Smooth muscle cell (in vitro differentiated cells): ENCODE data around the gene ATG12. TPM values are rescaled to one million over a fixed set of nuclear protein-coding genes. Genes with fewer than 3 reads are reported as not detected.

Experiments used
- DNase-seq: peaks from one replicate; lab custom pipeline; 2025; ENCODE audit not compliant: unreplicated experiment; lab: John Stamatoyannopoulos, UW
- H2AFZ ChIP-seq: fragments of 200-600 bp; sonication (generic); 2 replicates; pipeline ENCODE4 v1.6.0; 2016; ENCODE audit warnings: antibody characterized with exemption, low read depth, mild to moderate bottlenecking
- H3F3A ChIP-seq: fragments of 200-600 bp; sonication (generic); 2 replicates; pipeline ENCODE4 v1.6.0; 2017; ENCODE audit warnings: antibody characterized with exemption, low read depth
- H3K27ac ChIP-seq: fragments of 200-600 bp; sonication (generic); 2 replicates; pipeline ENCODE4 v1.5.1; 2016; ENCODE audit warnings: low read depth, mild to moderate bottlenecking
- H3K27me3 ChIP-seq: fragments of 200-600 bp; sonication (generic); 2 replicates; pipeline ENCODE4 v1.6.1; 2016; ENCODE audit warnings: low read depth, mild to moderate bottlenecking
- H3K36me3 ChIP-seq: fragments of 200-600 bp; sonication (generic); 2 replicates; pipeline ENCODE4 v1.5.1; 2016; ENCODE audit warnings: low read depth
- H3K4me1 ChIP-seq: fragments of 200-600 bp; sonication (generic); 2 replicates; pipeline ENCODE4 v1.5.1; 2016; ENCODE audit warnings: low read depth
- H3K4me2 ChIP-seq: fragments of 200-600 bp; sonication (generic); 2 replicates; pipeline ENCODE4 v1.6.0; 2016; ENCODE audit warnings: mild to moderate bottlenecking
- H3K4me3 ChIP-seq: fragments of 200-600 bp; sonication (generic); 2 replicates; pipeline ENCODE4 v1.5.1; 2016; ENCODE audit warnings: mild to moderate bottlenecking
- H3K79me2 ChIP-seq: fragments of 200-600 bp; sonication (generic); 2 replicates; pipeline ENCODE4 v1.6.0; 2016; ENCODE audit warnings: low read depth, mild to moderate bottlenecking
- H3K9ac ChIP-seq: fragments of 200-600 bp; sonication (generic); 2 replicates; pipeline ENCODE4 v1.6.0; 2016; ENCODE audit warnings: low read depth
- H3K9me3 ChIP-seq: fragments of 200-600 bp; sonication (generic); replicated peaks from 2 replicates; pipeline ENCODE4 v1.5.1; 2016; ENCODE audit warnings: low read depth
- H4K20me1 ChIP-seq: fragments of 200-600 bp; sonication (generic); 2 replicates; pipeline ENCODE4 v1.6.0; 2016; ENCODE audit warnings: low read depth
- CTCF ChIP-seq: fragments of 200-600 bp; sonication (generic); IDR thresholded peaks from 2 replicates; pipeline ENCODE4 v1.5.1; 2017; ENCODE audit warnings: borderline replicate concordance, mild to moderate bottlenecking, antibody characterized with exemption; ENCODE audit not compliant: insufficient read depth, poor library complexity, severe bottlenecking
- WGBS: methylation state at CpG from one replicate; pipeline ENCODE4 v1.1.7; 2016; ENCODE audit warnings: low lambda C conversion rate; 5-methylcytosine and 5-hydroxymethylcytosine counted together
- polyA plus RNA-seq: library from polyadenylated mRNA; unstranded; fragments of >200 nt; fragmentation: Nextera tagmentation; extraction: Ambion mirVana; gene quantifications from 2 replicates; pipeline ENCODE4 v1.2.1, GENCODE V29; 2016
- total RNA-seq: library from RNA; depleted of rRNA; stranded (reverse); fragments of >200 nt; gene quantifications from 2 replicates; pipeline ENCODE4 v1.2.3, GENCODE V29; 2014

ATG12 gene
- total and polyA plus RNA-seq, 2 experiments from 2014 or later, result 58.6 to 139 TPM

- no peak overlapping the region for H3K9ac ChIP-seq
- no peak overlapping the region for H3K27ac ChIP-seq
- no peaks in the 10 kb centered on the region for H4K20me1 ChIP-seq
- H3K9me3 ChIP-seq, result peaks cover 6% of the 10 kb centered on the region
- H3K27me3 ChIP-seq, result no peaks in the 10 kb centered on the region
- no peak overlapping the region for H3K4me2 ChIP-seq
- H3K79me2 ChIP-seq, result peaks cover 3% of the 10 kb centered on the region
- H3K4me1 ChIP-seq, result no peaks in the 10 kb centered on the region
- WGBS, result 89% methylated on average over 1 of the region's 1 CpG
- no peak for DNase-seq
- no peak overlapping the region for H3K4me3 ChIP-seq
- H3F3A ChIP-seq, result no peaks in the 10 kb centered on the region
- no peak overlapping the region for H2AFZ ChIP-seq
- no peak for TF ChIP-seq CTCF
- no peaks in the 10 kb centered on the region for H3K36me3 ChIP-seq
These were observed 20.5 kb downstream of the ATG12 start for GRCh38 chr5:115820846-115821245.

GRCh38 chr5:115818821-115819220 is 22.5 kb downstream of the ATG12 start:
- H3K36me3 ChIP-seq, result no peaks in the 10 kb centered on the region
- WGBS, result 93% methylated on average over 18 of the region's 18 CpGs

DNA sequence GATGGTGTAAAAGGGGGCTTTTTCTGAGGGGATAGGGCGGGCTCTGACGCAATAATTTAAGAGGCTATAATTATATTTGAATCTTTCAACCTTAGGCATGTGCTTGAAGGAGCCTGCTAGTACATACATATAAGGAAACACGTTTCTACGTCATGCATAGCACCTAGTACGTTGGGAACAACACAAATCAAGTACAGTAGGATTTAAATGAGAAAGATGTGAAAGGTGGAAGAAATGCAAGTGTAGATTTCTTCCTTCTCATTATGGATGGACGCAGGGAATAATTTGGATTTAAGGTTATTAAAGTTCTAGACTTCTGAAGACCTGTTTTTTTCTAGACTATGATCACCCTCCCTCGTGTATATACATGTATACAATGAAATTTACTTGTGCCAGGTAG is 24.0 kb downstream of the ATG12 start:
- peaks cover 14% of the 10 kb centered on the region for H3K4me1 ChIP-seq
- H3K36me3 ChIP-seq, result no peaks in the 10 kb centered on the region
- H3K27me3 ChIP-seq, result peaks cover 14% of the 10 kb centered on the region
- no peak overlapping the region for H3K27ac ChIP-seq
- no peak overlapping the region for H3K9ac ChIP-seq
- no peak for DNase-seq
- peak overlapping the region; percentile 66 for H3K4me3 ChIP-seq
- no peaks in the 10 kb centered on the region for H4K20me1 ChIP-seq
- no peaks in the 10 kb centered on the region for H3F3A ChIP-seq
- H3K9me3 ChIP-seq, result no peaks in the 10 kb centered on the region
- peak overlapping the region; percentile 89 for H3K4me2 ChIP-seq
- no peak for TF ChIP-seq CTCF
- 83% methylated on average over 7 of the region's 7 CpGs for WGBS
- H2AFZ ChIP-seq, result no peak overlapping the region
- peaks cover 20% of the 10 kb centered on the region for H3K79me2 ChIP-seq

More at GRCh38 chr5:115818821-115819220, 22.5 kb downstream of the ATG12 start:
- Histone ChIP-seq H3K9ac (no peak overlapping the region), H2AFZ (no peak overlapping the region), H3K4me2 (no peak overlapping the region), H4K20me1 (no peaks in the 10 kb centered on the region), H3K4me3 (no peak overlapping the region), H3K79me2 (peaks cover 20% of the 10 kb centered on the region), H3K27me3 (peaks cover 14% of the 10 kb centered on the region), H3K27ac (no peak overlapping the region), H3F3A (no peaks in the 10 kb centered on the region), H3K9me3 (peaks cover 6% of the 10 kb centered on the region), H3K4me1 (peaks cover 8% of the 10 kb centered on the region)
- TF ChIP-seq CTCF, result no peak
- DNase-seq, result no peak

GRCh38 chr5:115816226-115817081 is 24.9 kb downstream of the ATG12 start, which contains the start of gene CDO1:
Gene CDO1, minus strand, starts transcription at chr5:115816659. Its CDS starts 262 bp downstream, at chr5:115816397.
- H3K79me2 ChIP-seq, result peaks cover 20% of the 10 kb centered on the region
- H3K9ac ChIP-seq, result peak within 1 kb of the TSS; percentile 92
- H3K27ac ChIP-seq, result peak within 1 kb of the TSS; percentile 59
- TF ChIP-seq CTCF, result no peak
- 1% methylated on average over 69 of the region's 69 CpGs for WGBS
- peaks cover 14% of the 10 kb centered on the region for H3K4me1 ChIP-seq
- H2AFZ ChIP-seq, result peak within 1 kb of the TSS; percentile 99
- no peaks in the 10 kb centered on the region for H3F3A ChIP-seq
- peak; percentile 50 for DNase-seq
- H3K4me3 ChIP-seq, result peak within 1 kb of the TSS; percentile 66
- H3K27me3 ChIP-seq, result peaks cover 14% of the 10 kb centered on the region
- no peaks in the 10 kb centered on the region for H3K36me3 ChIP-seq
- H3K4me2 ChIP-seq, result peak within 1 kb of the TSS; percentile 89
- H3K9me3 ChIP-seq, result no peaks in the 10 kb centered on the region
- H4K20me1 ChIP-seq, result no peaks in the 10 kb centered on the region
